Measurements from ENCODE around the gene NCAM2.
A peak's percentile ranks its signal among the peaks of the same experiment; 100 is the strongest.

Gene NCAM2

DNA sequence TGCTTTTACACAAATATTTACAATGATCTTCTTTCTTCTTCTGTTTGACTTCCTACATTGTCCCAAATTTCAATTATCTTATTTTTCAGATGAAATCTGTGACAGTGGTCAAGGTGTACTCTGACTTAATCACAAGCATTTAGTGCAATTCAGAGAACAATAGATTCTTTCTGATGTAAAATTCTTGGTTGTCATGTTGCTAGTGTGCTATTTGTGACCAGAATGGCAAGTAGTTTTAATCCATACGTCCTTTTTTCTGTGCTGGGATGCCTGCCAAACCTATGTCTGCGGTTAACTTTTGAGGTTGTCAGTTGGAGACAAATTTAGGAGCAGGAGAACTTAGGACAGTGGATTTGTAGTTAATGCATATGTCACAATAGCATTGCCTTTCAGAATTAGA lies 31.0 kb downstream of the NCAM2 start:
- DNase-seq = peak; percentile 98

DNA sequence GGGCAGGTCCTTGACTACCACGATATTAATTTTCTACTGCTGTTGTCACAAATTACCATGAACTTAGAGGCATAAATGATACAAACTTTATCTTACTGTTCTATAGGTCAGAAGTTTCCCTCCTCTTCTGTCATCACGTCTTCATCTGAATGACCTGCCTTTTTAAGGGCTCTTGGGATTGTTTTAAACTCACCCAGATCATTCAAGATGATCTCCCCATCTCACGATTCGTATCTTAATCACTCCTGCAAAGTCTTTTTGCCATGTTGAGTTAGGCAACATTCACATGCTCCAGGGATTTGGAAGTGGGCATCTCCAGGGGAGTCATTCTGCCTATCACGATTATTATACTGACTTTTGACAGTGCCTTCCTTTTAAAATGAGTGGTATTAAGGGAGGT lies 32.1 kb downstream of the NCAM2 start:
- no peak for DNase-seq

DNA sequence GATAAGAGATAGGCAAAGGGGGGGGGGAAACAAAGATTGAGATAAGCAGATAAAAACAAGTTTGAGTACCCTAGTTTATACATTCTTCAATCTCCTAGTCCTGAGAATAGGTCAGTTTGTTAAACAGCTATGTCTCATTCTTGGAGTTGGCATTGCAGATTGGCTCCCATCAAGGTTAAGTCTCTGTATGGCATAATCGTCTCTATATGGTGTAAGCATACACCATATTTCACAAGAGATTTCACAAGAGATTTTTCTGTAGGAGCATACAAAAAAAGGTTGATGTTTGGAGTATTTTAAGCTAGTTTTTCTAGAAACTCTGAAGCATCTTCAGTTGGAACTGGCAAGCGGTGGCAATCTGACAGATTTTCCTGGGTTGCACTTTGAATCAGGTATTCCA lies 35.8 kb downstream of the NCAM2 start:
- DNase-seq = peak; percentile 85

DNA sequence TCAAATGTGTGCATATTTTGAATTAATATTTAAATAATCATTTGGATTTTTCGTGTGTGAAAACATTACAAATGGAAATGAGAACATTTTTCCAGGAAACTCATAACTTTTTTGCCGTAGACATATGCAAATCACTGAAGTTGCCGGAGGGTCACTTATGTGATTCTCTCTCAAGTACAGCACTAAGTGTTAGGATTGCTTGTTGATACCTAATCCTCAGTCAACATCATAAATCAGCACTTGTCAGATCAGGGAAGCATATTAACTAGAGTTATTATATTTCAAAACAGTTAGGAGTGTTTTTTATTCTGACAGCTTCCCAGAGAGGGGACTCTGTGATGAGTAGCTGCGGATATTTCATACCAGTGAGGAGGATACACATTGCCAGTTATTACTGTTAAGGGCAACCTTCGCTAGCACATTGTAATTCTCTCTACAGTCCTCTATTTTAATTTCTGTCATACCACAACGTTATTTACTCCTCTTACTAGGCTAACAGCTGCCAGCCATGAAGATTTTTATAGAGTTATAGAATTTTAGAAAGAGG lies 41.5 kb downstream of the NCAM2 start:
- no peak for DNase-seq

DNA sequence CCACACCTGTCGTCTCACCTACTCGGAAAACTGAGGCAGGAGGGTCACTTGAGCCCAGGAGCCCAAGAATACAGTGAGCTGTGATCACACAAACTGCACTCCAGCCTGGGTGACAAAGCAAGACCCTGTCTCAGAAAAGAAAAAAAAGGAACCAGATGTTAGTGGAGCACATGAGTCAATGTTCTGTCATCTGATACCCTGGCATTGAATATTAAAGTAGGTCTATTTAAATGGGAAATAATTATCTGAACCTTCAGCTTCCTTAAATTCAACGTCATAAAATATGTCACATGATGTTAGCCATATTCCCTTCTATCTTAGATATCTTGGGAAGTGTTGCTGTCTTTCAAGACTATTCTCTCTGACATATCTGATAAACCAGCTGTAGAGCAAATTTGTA lies 47.3 kb downstream of the NCAM2 start:
- DNase-seq = peak; percentile 67

DNA sequence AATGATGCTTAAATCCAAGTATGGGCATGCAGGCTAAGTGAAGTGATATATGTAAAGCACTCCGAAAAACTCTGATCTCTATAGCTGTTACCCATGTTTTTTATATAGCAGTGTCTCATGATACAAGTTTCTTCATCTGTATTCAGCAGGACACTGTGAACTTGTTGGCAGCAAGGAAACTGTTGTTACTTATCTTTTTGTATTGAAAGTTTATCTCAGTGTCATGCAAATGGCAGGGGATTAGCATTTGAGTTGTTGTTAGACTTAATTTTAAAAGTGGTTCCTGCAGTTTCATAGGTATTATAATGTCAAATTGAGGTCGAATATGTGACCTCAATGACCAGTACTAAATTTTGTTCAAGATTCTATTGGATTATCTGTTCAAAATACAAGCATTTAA lies 47.9 kb downstream of the NCAM2 start:
- no peak for DNase-seq

- peak; percentile 94 for DNase-seq
Measured at GRCh38 chr21:21051109-21052055, 53.2 kb downstream of the NCAM2 start.

- DNase-seq = no peak
Measured at GRCh38 chr21:21052672-21053071, 54.5 kb downstream of the NCAM2 start.

DNA sequence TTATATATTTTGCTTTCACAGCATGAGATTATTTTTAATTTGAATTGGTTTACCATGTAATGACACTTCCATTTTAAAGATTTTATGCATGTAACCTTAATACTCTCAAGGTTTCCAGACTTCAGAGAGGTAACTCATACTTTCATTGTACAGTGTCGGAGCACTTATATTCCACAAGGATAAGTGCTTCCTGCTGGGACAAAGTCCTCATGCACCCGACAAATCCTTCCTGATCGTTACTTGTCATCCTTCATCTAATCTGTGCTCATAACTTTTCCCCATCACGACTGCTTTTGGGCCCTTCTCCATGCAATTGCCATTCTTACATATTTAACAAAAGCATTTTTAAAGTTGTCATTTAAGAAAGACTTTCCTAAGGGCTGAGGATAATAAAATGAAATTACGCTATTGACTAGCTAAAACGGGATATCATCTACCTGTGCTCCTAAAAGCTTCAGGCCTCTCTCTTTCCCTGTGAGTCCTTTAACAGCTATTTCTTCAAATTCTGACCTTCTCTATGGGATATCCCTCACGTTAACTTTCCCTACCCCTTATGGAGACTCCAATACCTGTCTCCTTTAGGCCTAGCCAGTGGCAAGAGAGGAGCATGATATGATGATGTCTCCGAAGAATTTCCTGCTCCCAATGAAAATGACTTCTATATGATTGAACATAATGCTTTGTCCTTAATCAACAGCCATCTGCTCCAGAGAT lies 59.3 kb downstream of the NCAM2 start:
- no peak for DNase-seq

DNA sequence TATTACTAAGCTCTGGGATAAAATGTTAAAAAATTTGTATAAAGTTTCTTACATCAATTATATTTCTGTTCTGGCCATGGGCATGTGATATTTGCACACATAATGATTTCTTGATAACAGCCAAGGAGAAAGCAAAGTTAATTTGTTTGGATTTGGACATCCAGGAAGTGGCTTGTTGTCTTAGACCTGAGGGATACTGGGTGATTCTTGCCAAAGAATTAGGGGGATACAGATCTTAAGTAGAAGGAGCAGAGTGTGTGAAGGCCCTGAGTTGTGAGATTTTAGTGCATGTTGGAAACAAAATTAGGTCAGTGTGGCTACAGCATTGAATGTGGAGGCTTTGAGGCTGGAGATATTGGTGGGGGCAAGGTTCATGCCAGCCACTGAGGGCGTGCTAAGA lies 65.6 kb downstream of the NCAM2 start:
- DNase-seq = no peak

DNA sequence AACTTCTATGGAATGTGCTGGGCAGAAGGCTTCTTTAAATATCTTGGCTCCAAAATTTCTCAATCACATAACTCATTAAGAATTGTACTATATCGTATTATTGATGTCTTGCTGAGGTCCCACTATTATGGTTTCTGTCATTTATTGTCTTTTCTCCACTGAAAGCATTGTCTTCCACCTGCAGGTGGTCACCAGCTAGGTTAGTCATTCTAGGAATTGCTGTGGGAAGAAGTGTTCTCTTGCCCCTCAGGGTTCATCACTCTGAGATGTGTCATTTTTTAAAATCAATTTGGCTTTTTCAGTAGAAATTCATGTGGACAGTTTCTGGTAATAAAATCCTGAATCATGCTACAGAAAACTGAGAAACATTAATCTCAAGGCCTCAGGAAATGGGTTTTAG lies 66.1 kb downstream of the NCAM2 start:
- DNase-seq = no peak

DNA sequence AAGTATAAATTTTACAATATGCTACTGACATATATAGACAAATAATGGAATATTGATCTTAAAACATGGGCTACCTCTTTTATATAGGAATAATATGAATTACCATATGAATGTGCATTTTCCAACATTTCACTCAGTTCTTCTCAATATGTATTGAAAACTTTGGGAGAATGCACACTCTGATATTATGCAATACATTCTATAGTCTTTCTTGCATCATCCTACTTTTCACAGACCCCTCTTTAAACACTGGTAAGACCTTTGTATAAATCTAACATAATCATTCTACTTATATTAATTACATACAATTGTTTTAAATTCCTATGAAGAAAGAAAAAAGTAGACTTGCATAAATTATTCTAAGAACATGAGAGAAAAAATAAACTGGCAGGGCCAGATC lies 69.2 kb downstream of the NCAM2 start:
- DNase-seq = no peak

DNA sequence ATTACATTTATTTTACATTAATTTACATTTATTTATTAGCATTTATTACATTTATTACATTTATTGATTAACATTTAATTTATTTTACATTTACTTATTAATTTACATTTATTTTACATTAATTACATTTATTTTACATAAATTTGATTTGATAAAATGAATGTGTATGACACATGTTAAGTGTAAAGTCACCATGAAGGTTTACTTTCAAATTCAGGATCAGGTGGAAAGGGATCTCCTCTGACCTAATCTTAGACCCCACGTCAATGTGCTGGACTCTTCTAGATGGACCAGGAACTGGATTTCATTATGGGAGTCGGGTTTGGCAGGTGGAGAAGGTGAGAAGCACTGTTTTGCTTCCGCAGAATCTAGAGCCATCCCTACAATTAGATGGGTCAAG lies 76.1 kb downstream of the NCAM2 start:
- no peak for DNase-seq

- no peak for DNase-seq
Measured at GRCh38 chr21:21076051-21076450, 77.8 kb downstream of the NCAM2 start.

DNA sequence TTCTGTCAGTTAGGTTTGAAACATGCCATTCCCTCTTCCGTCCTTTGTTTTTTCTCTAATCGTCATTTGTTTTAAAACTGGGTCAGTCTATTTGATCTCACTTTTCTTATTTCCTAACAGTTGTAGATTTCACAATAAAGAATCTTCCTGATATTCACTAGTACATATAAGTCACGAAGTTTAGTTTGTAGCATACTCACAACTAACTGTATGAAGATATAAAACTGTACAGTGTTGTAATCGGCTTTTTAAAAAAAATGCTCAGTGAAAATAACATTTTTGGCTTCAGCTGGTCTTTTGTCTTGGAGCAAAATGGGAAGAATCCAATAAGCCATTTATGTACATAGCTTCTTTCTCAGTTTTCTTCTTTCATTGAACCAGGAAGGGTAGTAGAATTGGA lies 78.3 kb downstream of the NCAM2 start:
- peak; percentile 47 for DNase-seq

- DNase-seq = no peak
Measured at GRCh38 chr21:21079646-21080045, 81.4 kb downstream of the NCAM2 start.

DNA sequence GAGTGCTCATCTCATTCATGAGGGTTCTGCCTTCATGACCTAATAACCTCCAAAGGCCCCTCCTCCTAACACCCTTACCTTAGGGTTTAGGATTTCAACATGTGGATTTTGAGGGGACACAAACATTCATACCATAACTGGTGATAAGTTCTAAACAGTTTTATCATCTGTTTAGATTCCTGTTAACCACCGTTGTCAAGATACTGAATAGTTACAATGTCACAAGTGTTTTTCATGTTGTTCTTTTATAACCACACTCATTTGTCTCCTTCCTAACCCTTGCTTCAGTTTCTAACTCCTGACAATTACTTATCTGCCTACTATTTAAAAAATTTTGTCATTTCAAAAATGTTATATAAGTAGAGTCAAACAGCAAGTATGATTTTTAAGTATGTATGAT lies 86.0 kb downstream of the NCAM2 start:
- DNase-seq = no peak

GRCh38 chr21:21085206-21085605 lies 87.0 kb downstream of the NCAM2 start:
- no peak for DNase-seq

GRCh38 chr21:21096956-21097355 lies 98.7 kb downstream of the NCAM2 start:
- DNase-seq = no peak

GRCh38 chr21:21097466-21097865 lies 99.3 kb downstream of the NCAM2 start:
- no peak for DNase-seq

GRCh38 chr21:21101911-21102310 lies 103.7 kb downstream of the NCAM2 start:
- DNase-seq = peak; percentile 91

DNA sequence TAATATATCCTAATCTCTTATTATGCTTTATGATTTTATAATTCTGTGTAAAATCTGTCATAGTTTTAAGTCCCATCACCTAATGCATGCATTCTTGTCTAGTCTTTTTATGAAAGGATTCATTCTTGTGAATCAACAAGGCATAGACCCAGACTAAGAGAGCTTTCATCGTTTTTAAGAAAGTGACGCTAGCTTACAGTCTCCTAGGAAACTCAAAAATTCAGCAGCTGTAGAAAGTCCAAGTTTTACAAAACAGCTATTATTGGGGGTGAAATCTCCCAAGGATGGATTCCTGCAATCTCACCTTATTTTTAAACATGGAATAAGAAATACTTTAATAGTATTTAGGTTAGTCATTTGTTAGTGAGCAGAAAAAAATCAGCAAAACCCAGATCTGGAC lies 104.7 kb downstream of the NCAM2 start:
- no peak for DNase-seq

DNA sequence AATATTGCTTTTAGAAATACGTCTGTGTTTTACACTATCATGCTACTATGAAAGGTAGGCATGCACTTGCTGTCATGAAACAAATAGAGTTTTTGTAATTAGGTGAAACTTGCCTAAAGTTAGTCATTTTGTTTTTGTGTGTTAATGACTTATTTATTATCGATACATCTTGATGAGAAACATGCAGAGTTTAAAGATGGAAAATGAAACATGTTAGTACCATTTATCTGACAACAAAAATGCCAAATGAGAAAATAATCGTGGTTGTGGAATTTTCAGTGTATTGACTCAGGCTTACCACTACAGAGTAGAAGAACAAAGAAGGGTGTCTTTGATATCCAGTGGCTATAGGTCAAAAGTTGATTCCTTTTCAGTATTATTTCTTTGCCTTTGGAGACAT lies 105.5 kb downstream of the NCAM2 start:
- no peak for DNase-seq

- DNase-seq = no peak
Measured at GRCh38 chr21:21109736-21110135, 111.5 kb downstream of the NCAM2 start.
